ENCODE data around the gene GAS2L3.

DNA sequence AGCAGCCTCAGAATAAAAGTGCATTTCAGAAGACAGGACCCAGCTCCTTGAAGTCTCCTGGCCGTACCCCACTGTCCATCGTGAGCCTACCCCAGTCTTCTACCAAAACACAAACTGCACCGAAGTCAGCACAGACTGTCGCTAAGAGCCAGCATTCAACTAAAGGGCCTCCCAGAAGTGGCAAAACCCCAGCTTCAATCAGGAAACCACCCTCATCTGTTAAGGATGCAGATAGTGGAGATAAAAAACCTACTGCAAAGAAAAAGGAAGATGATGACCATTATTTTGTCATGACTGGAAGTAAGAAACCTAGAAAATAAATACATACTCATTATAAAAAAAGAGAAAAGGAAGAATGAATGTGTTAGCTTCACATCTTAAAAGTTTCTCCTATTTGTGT, 51.1 kb downstream of the GAS2L3 start:
- TF ChIP-seq, protein P1, sequence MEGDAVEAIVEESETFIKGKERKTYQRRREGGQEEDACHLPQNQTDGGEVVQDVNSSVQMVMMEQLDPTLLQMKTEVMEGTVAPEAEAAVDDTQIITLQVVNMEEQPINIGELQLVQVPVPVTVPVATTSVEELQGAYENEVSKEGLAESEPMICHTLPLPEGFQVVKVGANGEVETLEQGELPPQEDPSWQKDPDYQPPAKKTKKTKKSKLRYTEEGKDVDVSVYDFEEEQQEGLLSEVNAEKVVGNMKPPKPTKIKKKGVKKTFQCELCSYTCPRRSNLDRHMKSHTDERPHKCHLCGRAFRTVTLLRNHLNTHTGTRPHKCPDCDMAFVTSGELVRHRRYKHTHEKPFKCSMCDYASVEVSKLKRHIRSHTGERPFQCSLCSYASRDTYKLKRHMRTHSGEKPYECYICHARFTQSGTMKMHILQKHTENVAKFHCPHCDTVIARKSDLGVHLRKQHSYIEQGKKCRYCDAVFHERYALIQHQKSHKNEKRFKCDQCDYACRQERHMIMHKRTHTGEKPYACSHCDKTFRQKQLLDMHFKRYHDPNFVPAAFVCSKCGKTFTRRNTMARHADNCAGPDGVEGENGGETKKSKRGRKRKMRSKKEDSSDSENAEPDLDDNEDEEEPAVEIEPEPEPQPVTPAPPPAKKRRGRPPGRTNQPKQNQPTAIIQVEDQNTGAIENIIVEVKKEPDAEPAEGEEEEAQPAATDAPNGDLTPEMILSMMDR (IDR thresholded peaks at IDR 0.05), result no peak
- TF ChIP-seq POLR2A (IDR thresholded peaks at IDR 0.05) (no peak), POLR2AphosphoS5 (IDR thresholded peaks at IDR 0.05) (no peak)

All from transverse colon (tissue), 4 donors.